ENCODE measurements around the gene EN1.

Gene EN1

DNA sequence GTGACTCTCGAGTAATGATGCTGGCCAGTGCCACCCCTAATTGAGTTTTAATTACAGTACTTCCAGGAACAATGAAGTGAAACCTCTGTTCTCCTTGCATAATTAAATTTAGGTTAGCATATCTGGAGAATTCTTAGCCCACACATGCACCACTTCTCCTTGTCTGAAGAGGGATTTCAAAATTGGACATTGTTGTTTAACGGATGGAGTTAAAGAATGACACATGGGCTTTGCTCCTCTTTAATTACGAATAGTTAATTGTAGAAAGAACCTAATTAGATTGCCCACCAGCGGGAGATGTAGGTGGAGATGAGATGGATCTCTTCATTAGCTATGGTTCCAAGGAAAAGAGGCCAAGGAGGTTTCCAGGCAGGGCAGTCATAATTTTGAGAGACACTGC lies 33.1 kb upstream of the EN1 start:
- Histone ChIP-seq H3K9me3 (ENCODE audit: insufficient read depth, low read depth, low read length) (no peaks in the 10 kb centered on the region), H3K4me1 (ENCODE audit: insufficient read depth, low read length, poor library complexity, severe bottlenecking) (peaks cover 3% of the 10 kb centered on the region), H3K4me3 (ENCODE audit: low read length, poor library complexity, severe bottlenecking) (no peak overlapping the region), H3K79me2 (ENCODE audit: insufficient read depth, low read length) (no peaks in the 10 kb centered on the region), H3K9ac (ENCODE audit: low read depth, low read length, poor library complexity, severe bottlenecking) (no peak overlapping the region), H2AFZ (ENCODE audit: low read length) (no peak overlapping the region), H3K27me3 (ENCODE audit: insufficient read depth, low read length, poor library complexity, severe bottlenecking) (no peaks in the 10 kb centered on the region), H3K36me3 (ENCODE audit: insufficient read depth, low read length) (no peaks in the 10 kb centered on the region), H3K4me2 (ENCODE audit: low read depth, low read length, poor library complexity, severe bottlenecking) (no peak overlapping the region), H3F3A (ENCODE audit: low read depth) (no peaks in the 10 kb centered on the region), H3K9me2 (replicated peaks; ENCODE audit: low read depth, low read length) (no peaks in the 10 kb centered on the region), H4K20me1 (ENCODE audit: insufficient read depth, low read length, poor library complexity, severe bottlenecking) (no peaks in the 10 kb centered on the region)
- no peak for TF ChIP-seq EZH2phosphoT487 (IDR thresholded peaks at IDR 0.05; ENCODE audit: borderline replicate concordance)
- TF ChIP-seq, protein P1, sequence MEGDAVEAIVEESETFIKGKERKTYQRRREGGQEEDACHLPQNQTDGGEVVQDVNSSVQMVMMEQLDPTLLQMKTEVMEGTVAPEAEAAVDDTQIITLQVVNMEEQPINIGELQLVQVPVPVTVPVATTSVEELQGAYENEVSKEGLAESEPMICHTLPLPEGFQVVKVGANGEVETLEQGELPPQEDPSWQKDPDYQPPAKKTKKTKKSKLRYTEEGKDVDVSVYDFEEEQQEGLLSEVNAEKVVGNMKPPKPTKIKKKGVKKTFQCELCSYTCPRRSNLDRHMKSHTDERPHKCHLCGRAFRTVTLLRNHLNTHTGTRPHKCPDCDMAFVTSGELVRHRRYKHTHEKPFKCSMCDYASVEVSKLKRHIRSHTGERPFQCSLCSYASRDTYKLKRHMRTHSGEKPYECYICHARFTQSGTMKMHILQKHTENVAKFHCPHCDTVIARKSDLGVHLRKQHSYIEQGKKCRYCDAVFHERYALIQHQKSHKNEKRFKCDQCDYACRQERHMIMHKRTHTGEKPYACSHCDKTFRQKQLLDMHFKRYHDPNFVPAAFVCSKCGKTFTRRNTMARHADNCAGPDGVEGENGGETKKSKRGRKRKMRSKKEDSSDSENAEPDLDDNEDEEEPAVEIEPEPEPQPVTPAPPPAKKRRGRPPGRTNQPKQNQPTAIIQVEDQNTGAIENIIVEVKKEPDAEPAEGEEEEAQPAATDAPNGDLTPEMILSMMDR (conservative IDR thresholded peaks at IDR 0.05; ENCODE audit: low read length) = no peak

DNA sequence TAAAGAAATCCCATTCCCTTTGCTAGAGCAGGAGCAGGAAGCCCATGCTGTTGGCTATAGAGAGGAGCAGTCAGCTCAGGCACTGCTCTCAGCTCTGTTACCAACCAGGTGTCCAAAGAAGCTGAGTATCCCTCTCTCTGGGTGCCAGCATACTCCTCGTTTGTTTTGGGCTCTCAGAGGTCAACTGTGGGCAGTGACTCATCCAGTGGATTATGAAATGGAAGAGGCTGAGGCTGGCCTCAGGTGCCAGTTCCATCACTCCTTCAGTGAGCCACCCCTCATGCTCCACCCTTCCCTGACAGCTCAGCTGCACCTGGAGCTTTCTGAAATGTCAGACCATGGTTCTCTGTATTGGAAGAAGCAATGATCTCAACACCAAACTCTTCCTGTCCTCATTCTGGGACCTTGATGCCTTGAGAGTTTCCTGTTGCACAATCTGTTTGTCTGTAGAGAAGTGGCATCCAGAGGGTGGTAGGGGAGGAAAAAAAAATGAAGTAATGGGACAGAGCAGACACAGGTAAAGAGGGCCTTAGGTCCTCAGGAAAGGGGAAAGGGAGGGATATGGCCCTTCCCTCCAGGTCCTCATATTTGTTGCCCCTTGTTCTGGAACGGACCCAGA lies 31.2 kb upstream of the EN1 start:
- H3K79me2 ChIP-seq (ENCODE audit: insufficient read depth, low read length) = no peaks in the 10 kb centered on the region
- H3K36me3 ChIP-seq (ENCODE audit: insufficient read depth, low read length) = no peaks in the 10 kb centered on the region
- peaks cover 3% of the 10 kb centered on the region for H3K4me1 ChIP-seq (ENCODE audit: insufficient read depth, low read length, poor library complexity, severe bottlenecking)
- TF ChIP-seq EZH2phosphoT487 (IDR thresholded peaks at IDR 0.05; ENCODE audit: borderline replicate concordance) = no peak
- TF ChIP-seq, protein P1 (conservative IDR thresholded peaks at IDR 0.05; ENCODE audit: low read length) = no peak
- H3F3A ChIP-seq (ENCODE audit: low read depth) = no peaks in the 10 kb centered on the region
- H3K9me3 ChIP-seq (ENCODE audit: insufficient read depth, low read depth, low read length) = no peaks in the 10 kb centered on the region
- no peak overlapping the region for H3K4me3 ChIP-seq (ENCODE audit: low read length, poor library complexity, severe bottlenecking)
- H3K9ac ChIP-seq (ENCODE audit: low read depth, low read length, poor library complexity, severe bottlenecking) = no peak overlapping the region
- H3K9me2 ChIP-seq (replicated peaks; ENCODE audit: low read depth, low read length) = no peaks in the 10 kb centered on the region
- H4K20me1 ChIP-seq (ENCODE audit: insufficient read depth, low read length, poor library complexity, severe bottlenecking) = no peaks in the 10 kb centered on the region
- no peak overlapping the region for H3K4me2 ChIP-seq (ENCODE audit: low read depth, low read length, poor library complexity, severe bottlenecking)
- no peak overlapping the region for H2AFZ ChIP-seq (ENCODE audit: low read length)
- no peaks in the 10 kb centered on the region for H3K27me3 ChIP-seq (ENCODE audit: insufficient read depth, low read length, poor library complexity, severe bottlenecking)

DNA sequence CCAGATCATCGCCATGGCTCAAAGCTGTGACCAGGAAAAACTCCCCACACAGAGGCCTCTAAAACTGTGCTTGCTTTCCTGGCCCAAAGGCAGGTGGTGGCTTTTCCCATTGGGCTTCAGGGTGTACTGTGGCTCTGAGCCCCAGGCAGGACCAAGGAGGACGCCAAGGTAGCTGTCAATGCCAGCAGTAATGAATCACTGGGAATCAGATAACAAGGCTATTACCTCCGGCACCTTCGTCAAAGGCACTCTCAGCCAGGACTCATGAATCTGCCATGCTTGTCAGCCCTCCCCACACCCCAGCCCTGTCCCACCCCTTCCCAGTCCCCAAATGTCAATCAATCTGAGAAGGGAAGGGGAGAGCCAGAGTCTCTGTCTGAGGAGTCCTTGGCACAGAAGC lies 27.9 kb upstream of the EN1 start:
- Histone ChIP-seq H3K4me3 (ENCODE audit: low read length, poor library complexity, severe bottlenecking) (no peak overlapping the region), H4K20me1 (ENCODE audit: insufficient read depth, low read length, poor library complexity, severe bottlenecking) (no peaks in the 10 kb centered on the region), H2AFZ (ENCODE audit: low read length) (no peak overlapping the region), H3K27me3 (ENCODE audit: insufficient read depth, low read length, poor library complexity, severe bottlenecking) (no peaks in the 10 kb centered on the region), H3K36me3 (ENCODE audit: insufficient read depth, low read length) (no peaks in the 10 kb centered on the region), H3K79me2 (ENCODE audit: insufficient read depth, low read length) (no peaks in the 10 kb centered on the region), H3K4me2 (ENCODE audit: low read depth, low read length, poor library complexity, severe bottlenecking) (no peak overlapping the region), H3F3A (ENCODE audit: low read depth) (no peaks in the 10 kb centered on the region), H3K9me2 (replicated peaks; ENCODE audit: low read depth, low read length) (no peaks in the 10 kb centered on the region), H3K9ac (ENCODE audit: low read depth, low read length, poor library complexity, severe bottlenecking) (no peak overlapping the region), H3K4me1 (ENCODE audit: insufficient read depth, low read length, poor library complexity, severe bottlenecking) (no peaks in the 10 kb centered on the region), H3K9me3 (ENCODE audit: insufficient read depth, low read depth, low read length) (no peaks in the 10 kb centered on the region)
- TF ChIP-seq EZH2phosphoT487 (IDR thresholded peaks at IDR 0.05; ENCODE audit: borderline replicate concordance) = no peak
- TF ChIP-seq, protein P1 (conservative IDR thresholded peaks at IDR 0.05; ENCODE audit: low read length) = no peak

Data from Loucy (cell line).